HG03439 (cell line): ENCODE data around the gene DNM1.
A peak's percentile ranks its signal among the peaks of the same experiment; 100 is the strongest.
"Not testable (repeated sequence)": the region's sequence is repeated elsewhere in the genome, so short reads cannot be mapped to it uniquely, and the experiment has no call there.

Source experiments
- ATAC-seq: cut with Tn5 transposase; IDR thresholded peaks from one replicate; pipeline ENCODE4 v1.9.1; 2021; ENCODE audit warnings: mild to moderate bottlenecking, moderate library complexity; ENCODE audit not compliant: unreplicated experiment

The DNM1 gene

DNA sequence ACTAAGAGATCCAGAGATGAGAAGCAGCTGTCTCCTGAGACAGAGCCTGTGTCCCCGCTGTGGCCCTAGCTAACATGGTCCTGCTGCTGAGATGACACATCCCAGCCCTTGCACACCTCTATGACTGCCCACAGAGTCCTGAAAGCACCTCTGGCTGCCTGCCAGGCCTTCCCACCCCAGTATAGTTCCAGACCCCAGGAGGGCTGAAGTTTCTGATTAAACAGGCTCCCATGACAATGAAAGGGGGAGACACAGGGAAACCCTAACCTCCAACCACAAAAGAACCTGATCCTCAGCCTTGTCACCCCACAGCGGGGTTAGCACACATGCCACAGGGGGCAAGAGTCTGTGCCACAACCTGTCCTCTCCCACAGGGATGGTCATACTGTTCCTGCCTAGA is 27.5 kb upstream of the DNM1 start:
- no peak for ATAC-seq

DNA sequence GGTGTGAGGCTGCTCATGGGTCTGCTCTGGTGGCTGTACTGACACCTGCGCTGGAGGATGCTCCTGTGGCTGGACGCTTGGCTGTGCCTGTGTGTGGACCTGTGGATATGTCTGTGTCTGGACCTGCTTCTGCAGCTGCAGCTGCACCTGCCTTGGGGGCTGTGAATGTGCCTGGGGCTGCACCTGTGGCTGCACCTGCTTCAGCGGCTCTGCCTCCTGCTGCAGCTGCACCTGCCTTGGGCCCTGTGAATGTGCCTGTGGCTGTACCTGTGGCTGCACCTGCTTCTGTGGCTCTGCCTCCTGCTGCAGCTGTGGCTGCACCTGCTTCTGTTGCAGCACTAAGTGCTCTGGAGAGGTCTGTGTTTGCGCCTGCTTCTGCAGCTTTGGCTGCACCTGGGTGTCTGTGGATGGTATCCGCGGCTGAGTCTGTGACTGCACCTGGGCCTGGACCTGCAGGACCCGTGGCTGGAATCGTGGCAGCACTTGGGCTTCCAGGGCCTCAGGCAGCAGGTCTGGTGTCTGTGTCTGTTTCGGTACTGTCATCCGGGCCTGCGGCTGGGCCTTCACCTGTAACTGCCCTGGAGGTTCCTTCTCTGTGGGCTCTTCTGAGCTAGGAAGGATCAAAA is 24.3 kb upstream of the DNM1 start:
- ATAC-seq, result no peak

DNA sequence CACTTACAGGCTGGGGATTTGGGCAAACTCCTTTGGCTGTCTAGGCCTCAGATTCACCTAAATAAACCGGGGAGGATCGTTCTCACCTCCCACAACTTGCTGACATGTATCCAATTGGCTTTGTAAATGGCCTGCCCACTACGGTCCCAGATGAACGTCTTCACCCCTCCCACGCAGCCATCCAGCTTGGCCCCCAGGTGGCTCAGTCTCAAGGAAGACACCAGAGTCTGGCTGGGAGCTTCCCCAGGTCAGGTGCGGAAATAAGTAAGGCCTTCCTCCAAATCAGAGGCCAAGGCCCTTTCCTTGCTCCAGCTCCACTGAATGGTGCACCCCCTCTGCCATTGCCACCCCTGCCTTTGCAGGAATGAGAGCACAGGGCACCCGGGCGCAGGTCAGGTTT is 23.2 kb upstream of the DNM1 start:
- no peak for ATAC-seq

DNA sequence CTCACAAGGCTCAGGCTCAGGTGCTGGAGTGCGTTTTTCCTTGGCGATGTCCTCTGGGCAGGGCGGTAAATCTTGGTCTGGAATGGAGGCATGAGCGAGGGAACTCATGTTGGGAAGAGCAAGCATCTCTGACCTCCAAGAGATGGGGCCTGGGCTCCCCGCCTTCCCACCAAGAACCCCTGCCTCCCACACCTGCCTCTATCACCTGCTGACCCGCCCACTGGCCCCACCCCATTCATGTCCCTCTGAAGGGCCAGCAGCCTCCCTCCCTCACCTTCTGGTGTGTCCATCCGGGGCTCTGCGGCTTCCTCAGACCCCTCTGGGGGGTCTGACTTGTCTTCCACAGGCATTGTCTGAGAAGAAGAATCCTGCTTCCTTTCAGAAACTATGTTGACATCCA is 22.7 kb upstream of the DNM1 start:
- ATAC-seq, result no peak

DNA sequence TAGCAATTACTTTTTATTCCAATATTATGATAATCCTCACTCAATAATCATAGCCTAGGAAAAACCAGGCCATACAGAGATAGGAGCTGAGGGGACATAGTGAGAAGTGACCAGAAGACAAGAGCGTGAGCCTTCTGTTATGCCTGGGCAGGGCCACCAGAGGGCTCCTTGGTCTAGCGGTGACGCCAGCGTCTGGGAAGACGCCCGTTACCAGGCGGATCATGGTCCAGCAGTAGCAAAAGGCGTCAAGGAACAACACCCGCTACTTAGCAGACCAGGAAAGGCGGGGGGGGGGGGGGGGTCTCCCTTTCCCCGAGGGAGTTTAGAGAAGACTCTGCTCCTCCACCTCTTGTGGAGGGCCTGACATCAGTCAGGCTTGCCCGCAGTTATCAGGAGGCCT is 21.7 kb upstream of the DNM1 start:
- not testable (repeated sequence) for ATAC-seq

DNA sequence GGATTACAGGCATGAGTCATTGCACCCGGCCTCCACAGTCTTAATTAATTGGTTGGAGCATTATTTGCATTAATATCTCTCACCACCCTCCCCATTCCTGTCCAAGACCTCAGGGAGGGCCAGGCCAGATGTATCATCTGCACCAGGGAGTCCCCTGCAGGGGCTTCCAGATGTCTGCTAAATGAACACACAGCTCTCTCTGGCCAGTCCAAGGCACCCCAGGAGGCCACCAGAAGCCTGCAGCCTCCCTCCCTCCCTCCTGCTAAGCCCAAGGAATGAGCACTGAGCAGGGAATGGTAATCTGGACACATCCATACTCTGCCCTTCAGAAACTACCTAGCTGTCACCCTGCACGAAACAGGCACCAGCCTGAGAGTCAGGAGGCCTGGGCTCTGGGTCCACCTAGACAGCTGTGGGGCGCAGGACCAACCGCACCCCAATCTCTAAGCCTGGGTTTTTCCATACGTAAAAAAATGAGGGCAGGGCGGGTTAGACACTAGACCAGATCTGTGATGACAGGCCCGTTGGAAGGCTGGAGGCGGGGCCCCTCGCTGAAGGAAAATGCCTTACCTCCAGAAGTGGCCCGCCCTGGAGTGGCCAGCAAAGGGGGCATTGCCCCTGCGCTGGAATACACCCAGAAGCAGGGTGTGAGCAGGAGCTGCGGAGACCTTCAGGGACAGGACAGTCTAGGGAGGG is 20.1 kb upstream of the DNM1 start:
- ATAC-seq, result no peak

DNA sequence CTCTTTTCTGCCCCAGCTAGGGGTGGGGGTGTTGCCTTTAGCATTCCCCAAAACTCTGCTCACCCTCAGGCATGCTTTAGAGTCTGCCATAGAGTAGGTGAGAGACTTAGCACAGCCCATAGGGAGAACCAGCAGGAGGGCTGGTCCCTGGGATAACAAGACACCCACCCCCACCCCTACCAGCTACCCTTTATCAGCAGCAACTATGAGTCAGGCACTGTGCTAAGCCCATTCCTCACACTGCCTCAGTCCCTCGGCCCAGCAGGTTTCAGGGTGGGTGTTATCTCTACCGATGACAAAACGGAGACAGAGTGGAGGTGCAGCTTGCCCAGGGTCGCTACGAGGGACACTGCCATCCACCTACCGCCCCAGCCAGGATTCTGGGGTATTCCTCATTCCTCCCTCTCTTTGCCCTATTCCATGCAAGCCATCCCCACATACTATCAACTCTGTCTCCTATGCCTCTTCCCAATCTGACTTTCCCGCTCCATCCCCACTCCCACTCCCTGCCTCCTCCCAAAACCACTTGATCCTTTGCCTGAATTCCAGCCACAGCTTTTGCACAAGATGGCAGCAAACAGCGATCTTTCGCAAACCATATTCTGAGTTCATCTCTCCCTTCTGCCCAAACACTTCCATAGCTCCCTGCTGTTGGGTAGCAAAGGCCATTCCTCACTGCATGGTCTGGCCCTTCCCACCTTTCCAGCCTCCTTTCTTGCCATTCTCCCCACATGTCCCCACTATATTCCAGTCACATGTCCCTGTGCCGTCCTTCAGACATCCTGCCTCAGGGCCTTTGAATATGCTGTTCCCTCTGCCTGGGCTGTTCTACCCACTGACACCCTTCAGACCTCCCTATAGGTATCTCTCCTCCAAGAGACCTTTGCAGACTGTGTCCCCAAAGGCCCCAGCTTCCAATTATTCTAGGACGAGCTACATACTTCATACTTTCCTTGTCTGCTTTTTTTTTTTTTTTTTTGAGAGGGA is 16.9 kb upstream of the DNM1 start:
- no peak for ATAC-seq

DNA sequence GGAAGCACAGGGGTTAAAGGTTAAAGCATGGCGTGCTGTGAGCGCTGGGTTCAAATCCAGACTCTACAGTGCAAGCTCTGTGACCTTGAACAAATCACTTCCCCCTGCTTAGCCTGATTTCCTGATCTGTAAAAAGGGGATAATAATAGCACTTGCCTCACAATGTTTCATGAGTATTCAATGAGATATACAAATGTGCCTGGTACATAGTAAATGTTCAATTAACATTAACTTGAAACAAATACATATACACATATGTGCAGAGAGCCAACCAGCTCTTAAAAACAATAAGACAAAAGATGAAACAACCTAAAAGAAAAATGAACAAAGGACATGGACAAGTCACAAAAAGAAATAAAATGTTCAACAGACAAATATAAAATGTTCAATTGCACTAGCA is 15.8 kb upstream of the DNM1 start:
- no peak for ATAC-seq

DNA sequence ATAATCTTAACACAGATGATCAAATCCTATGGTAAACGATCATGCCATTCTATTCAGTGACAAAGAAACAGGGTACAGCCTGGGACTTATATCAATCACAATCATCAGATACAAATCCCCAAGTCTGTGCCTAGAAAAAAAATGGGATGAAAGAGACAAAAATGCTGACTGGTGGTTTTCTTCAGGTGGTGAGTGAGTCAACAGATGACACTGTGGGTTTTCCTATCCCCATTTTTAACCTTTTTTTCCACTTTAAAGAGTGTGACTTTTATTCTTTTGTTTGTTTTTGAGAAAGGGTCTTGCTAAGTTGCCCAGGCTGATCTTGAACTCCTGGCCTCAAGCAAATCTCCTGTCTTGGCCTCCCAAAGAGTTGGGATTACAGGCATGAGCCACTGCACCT is 15.0 kb upstream of the DNM1 start:
- ATAC-seq, result no peak

DNA sequence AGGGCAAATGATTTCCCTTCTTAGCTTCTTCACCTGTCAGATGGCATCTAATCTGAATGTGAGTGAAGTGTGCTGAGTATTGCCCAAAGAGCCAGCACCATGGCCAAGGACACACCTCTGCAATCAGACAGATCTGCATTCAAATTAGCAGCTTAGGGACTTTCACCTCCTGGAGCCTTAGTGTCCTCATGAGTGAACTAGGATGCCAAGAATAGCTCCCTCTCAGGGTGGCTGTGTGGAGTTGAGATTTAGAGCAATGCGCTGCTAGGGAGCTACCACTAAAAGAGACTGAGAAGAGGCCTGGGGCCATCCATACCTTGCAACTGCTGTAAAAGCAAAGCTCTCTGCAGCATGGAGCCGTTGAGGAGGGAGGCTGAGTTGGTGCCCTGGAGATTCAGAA is 13.2 kb upstream of the DNM1 start:
- no peak for ATAC-seq

DNA sequence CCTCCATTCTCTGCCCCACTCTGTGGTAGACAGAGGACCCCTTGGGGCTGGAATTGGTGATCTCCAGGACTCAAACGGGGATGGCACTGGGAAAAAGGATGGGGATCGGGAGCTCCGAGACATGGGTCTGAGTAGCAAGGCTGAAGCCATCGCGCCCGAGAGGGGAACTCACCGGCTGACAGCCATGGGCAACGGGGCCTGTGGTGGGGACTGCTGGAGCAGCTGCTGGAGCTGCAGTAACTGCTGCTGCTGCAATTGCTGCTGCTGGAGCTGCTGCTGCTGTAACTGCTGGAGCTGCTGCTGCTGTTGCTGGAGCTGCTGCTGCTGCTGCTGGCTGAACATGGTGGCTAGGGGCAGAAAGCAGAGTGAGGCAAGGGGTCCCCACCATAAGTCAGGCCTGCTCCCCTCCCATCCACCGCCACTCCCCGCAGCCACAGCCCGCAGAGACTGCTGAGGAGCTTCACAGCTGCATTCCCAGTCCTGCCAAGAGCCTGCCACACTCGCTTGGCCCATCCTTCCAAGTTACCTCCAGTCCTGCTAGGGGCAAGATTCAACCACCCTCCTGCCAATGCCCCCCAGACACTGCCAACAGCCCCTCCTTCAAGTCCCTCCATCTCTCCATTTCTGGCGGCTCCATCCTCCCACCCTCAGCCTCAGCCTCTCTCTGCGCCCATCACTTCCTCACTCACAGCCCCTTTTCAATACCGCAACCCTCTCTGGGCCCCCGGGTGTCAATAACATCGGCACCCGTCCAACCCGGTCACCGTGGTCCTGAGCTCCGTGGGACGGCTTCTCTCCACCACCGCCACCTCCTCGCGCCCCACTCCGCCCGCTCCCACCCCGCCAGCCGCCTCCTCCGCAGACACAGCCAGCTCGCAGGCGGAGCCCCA is 12.4 kb upstream of the DNM1 start:
- ATAC-seq, result no peak

DNA sequence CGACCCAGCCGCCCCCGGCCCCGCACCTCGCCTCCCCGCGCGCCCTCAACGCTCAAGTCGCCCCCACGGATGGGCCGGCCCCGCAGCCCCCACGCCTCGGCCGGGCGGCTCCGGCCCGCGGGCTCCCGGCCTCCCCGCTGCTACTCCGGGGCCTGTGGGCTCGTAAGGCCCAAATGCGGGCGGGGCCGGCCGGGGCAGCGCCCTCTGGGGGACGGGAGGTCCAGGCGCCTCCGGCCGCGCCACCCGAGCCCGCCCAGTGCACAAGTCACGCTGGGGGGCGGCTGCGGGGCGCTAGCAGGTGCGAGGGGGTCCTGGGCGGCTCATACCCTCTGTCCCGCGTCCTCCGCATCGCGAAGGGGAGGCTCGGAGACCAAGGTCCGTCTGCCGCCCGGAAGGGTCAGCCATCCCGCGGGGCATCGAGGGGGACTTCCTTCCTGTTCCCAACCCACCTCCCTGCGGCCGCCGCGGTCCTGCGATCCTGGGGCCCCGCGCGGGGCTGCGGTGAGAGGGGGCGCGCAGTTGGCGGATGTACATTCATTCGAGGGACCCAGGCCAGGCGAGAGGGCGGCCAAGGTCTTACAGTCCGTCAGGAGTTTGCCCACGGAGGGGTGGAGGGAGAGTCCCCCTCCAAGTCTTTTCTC is 11.7 kb upstream of the DNM1 start, which contains the start of gene CIZ1:
CIZ1 (minus strand) TSS at position 167 of the 641 bp plus-strand sequence. CDS start 715 bp downstream, outside the sequence.
- peak; percentile 77 for ATAC-seq

DNA sequence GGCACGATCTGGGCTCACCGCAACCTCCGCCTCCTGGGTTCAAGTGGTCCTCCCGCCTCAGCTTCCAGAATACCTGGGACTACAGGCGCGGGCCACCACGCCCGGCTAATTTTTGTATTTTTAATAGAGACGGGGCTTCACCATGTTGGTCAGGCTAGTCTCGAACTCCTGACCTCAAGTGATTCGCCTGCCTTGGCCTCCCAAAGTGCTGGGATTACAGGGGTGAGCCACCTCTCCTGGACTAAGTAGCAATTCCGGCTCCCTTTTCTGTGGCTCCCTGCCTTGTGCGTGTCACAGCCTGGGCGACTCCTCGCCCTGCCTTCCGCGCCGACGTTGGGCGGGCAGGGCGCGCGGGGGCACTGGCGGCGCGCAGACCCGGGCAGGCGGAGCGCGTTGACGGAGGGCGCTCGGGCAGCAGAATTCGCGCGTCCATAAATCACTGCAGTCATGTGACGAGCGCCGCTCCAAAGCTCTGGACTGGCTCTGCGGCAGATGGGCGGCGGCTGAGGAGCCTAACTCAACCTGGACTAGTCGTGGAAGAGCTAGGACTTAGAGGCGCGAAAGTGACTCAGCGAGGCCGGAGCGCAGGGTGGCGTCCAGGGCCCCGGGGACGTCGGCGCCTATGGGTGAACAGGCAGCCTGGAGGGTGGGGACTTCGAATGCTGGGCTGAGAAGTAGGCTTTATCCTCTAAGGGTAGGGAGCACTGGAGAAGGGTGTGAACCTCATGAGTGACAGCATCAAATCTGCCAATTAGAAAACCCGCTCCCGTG is 10.4 kb upstream of the DNM1 start:
- peak; percentile 44 for ATAC-seq

DNA sequence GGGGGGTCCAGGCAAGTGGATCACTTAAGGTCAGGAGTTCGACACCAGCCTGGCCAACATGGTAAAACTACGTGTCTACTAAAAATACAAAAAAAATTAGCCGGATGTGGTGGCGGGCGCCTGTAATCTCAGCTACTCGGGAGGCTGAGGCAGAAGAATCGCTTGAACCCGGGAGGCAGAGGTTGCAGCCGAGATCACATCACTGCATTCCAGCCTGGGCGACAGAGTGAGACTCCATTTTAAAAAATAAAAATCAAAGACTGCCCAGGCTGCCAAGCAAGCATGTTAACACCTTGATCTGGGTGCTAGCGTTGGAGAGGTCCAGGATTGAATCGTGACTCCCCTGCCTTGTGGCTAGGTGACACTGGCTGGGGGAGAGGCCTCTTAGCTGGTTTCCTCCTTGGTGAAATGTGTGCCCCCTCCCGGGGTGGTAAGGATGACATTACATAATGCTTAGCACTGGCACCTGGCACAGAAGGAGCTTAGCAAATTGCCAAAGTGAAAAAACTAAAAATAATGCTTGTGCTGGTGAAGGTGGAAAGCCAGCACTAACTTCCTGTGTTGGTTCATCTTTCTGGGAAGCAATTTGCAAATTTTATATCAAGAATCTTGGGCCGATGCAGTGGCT is 9.6 kb upstream of the DNM1 start:
- ATAC-seq, result no peak

DNA sequence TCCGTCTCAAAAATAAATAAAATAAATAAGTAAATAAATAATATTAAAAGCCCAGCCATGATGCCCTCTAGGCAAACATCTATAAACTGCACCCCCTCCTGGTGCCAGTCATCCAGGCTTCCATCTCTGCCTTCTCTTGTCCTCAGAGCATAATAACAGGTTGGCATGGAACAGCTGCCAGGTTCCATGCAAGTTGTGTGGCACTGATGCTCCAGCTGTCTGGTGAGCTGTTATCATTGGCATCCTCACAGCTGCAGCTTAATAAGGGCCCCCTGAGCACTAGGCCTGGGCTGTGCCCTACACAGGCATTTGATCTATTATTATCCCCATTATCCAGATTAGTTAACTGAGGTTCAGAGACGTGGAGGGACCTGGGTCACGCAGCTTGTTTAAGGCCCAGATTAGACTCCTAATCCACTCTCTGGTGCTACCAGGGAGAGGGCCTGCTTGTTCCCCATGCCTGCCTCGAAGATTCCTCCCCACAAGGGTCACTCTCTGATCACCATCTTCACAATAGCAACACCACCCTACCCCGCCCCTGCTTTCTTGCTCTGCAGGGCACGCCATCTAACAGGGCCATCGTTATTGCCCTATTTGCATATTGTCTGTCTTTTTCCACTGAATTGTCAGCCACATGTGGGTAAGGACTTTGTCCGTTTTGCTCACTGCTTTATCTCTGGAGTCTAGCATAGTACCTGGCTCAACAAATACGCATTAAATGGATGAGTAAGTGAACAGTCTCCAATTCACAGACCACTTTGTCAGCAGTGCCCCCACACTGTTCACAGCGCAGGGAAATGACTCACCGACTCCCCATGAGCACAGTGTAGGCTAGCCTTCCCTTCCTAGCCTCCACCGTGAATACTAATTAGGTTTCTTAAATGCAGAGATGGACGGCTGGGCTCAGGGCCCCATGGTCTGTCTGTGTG is 1.5 kb upstream of the DNM1 start:
- ATAC-seq, result no peak

DNA sequence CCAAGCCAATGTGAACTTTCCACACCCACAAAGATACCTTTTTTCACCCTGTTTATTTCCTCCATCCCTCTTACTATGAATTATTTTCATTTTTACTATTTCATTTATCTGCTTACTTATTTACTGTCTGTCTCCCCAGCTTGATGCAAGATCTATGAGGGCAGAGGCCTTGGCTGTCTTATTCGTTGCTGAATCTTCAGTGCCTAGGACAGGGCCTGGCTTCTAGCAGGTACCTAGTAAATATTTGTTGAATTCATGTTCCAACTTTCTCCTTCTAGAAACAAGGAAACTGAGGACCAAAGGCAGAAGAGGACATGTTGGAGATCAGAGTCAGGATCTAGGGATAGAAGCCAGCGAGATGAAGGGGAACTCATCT is 543 bp upstream of the DNM1 start:
- ATAC-seq, result no peak

DNA sequence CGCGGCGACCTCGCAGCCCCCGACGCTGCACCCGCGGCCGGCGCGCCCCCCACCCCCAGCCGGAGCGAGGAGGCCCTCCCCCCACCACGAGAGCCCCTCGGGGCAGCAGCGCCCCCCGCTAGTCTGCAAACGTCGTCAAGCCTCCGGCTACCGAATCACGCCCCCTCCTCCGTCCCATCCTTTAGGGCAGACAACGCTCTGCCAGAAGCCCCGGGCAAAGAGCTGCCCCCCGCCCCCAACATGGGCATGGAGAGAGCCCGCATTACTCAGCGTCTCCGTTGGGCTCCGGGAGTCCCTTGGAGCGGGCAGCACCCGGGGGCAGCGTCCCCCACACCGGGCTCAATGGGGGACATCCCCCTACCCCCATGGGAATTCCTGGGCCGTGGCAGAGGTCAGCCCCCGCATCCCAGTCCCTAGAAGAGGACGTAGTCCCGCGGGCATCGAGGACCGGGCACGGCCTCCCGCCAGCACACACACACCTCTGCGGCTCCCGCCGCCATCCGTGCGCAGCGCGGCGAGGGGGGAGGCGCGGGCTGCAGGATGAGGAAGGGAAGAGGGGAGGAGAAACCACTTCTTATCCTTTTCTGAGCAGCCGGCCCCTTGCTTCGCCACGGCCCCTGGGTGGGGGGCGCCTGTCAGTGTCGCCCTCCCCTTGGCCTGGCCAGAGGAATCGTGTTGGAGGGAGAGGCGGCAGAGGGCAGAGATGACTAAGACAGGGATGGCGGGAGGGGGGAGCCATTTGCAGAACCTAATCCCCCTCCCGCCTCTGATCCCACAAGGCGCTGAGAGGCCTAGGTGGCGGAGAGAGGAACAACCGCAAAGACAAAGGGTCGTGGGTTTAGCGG is 750 bp downstream of the DNM1 start:
- ATAC-seq, result no peak
